Hindlimb muscle (tissue), 1 donor: ENCODE data around the gene LAMA3. TPM values are rescaled to one million over a fixed set of nuclear protein-coding genes. Genes with fewer than 3 reads are reported as not detected.

ENCODE experiments used
- DNase-seq: peaks from one replicate; pipeline ENCODE4 v3.0.0-alpha.2; 2013
- polyA plus RNA-seq: library from polyadenylated mRNA; unstranded; fragments of 120-200 nt; gene quantifications from one replicate; pipeline ENCODE4 v1.2.1, GENCODE V29; 2013; ENCODE audit not compliant: insufficient read length

The LAMA3 gene
- polyA plus RNA-seq, 1 donor = 3.1 TPM

- DNase-seq = no peak
These were observed 191.8 kb downstream of the LAMA3 start for GRCh38 chr18:23880931-23881617.

- DNase-seq = no peak
These were observed 192.5 kb downstream of the LAMA3 start for GRCh38 chr18:23881778-23882177.

DNA sequence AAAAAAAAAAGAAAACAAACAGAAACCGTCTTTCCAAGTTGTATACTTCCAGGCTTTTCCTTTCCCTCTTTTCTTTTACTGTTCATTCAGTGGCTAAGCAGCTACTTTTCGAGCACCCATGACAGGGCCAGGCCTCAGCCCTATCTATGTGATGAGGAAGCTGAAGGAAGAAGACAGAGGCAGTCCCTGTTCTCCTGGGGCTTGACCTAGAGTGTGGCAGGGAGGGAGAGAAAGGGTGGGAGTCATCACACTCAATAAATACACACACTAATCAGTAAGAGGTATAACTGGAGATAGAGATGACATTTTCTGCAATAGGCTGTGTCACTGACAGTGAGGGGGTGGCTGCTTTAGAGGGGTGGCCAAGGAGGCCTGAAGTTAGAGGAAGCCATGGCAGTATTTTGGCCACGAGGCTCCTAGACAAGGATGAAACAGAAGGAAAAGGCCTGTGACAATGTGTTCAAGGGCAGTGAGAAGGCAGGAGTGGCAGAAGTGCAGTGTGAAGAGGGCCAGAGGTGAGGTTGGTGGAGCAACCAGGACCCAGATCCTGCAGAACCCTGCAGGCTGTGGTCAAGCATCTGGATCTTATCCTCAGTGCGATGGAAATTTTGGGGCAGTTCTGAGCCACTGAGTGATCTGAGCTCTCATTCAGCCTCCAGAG is 193.5 kb downstream of the LAMA3 start:
- no peak for DNase-seq

- no peak for DNase-seq
These were observed 194.1 kb downstream of the LAMA3 start for GRCh38 chr18:23883277-23883790.

GRCh38 chr18:23884681-23885375 is 195.6 kb downstream of the LAMA3 start:
- DNase-seq = no peak

GRCh38 chr18:23885750-23886149 is 196.5 kb downstream of the LAMA3 start:
- no peak for DNase-seq

DNA sequence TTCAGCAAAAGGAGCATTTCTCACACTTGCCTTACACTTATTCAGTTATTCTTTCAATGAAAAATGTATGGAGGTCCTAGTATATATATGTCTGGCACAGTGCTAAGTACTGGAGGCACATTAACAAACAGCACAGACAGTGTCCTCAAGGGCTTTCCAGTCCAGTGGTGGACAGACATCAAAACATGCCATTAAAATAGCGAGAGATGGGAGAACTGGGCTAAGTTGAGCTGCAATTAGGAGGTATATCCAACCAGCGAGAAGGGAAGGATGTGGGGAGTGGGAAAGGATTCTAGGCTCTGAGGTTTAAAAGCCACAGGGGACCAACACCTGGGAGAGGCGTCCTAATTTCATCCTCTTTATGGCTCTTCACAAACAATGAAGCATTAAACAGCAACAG is 197.8 kb downstream of the LAMA3 start:
- no peak for DNase-seq

DNA sequence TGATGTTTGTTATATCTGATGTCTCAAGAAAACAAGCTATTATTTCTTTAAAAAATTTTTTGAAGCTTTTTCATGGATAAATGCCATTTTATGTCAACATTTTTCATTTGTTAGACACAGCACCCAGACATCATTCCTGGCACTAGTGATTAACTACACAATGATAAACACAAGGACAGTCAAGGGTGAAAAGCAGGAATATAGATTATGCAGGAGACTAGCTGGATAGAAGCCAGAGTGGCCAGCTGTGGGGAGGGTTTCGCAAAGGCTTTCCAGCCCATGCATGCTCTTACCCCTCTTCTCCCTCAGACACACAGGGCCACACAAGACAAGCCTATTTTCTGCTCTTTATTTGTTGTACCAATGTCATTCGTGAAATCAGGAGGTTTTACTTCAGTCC is 198.2 kb downstream of the LAMA3 start:
- no peak for DNase-seq

DNA sequence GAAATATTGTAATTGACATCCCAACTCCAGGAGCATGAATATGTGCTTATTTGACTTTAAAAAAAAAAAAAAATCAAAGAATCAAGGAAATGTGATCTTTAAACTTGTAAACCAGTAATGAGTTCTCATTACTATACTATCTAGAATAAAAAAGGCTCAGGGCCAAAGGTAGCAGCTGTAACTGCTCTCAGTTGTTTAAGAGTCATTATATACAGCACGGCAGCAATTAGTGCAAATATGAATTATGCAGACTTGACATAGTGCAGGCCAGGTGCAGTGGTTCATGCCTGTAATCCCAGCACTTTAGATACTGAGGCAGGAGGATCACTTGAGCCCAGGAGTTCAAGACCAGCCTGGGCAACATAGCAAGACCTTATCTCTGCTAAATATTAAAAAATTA is 199.6 kb downstream of the LAMA3 start:
- DNase-seq = no peak

- DNase-seq = no peak
These were observed 200.7 kb downstream of the LAMA3 start for GRCh38 chr18:23889907-23890306.

DNA sequence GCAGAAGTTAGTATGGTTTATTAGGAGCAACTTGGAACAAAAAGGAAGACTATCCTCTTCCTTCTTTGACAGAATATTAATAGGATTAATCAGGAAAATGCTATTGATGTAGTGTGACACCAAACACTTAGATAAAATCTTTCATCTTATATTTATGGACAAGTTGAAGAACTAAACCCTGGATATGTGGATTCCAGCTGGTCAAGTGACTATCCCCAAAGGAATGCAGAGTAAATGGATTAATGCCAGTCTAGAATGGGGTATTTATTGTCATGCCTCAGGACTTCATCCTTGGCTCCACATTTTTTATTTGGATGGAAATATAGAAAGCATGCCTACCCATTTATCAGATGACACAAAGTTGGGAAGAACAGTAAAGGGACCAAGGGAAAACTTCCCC is 201.3 kb downstream of the LAMA3 start:
- DNase-seq = no peak

GRCh38 chr18:23893653-23894052 is 204.4 kb downstream of the LAMA3 start:
- no peak for DNase-seq

DNA sequence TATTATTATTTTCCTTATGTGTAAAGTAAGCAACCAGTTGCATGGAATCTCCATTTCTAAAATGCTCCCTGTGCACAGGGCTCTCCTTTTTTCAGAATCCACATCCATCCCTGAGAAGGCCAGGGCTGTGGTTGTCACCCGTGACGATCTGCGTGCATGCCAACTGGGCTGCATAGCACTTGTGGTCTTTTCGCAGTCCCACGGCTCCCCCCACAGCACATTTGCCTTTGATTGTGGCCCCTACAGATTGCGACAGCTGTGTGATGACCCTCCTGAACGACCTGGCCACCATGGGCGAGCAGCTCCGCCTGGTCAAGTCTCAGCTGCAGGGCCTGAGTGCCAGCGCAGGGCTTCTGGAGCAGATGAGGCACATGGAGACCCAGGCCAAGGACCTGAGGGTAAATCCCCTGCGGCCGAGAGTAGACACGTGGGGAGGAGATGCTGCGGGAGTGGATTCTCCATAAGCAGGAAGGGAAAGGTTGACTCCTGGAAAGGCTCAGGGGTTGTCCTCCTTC is 205.5 kb downstream of the LAMA3 start:
- DNase-seq = no peak

- DNase-seq = no peak
These were observed 208.0 kb downstream of the LAMA3 start for GRCh38 chr18:23897291-23897690.

DNA sequence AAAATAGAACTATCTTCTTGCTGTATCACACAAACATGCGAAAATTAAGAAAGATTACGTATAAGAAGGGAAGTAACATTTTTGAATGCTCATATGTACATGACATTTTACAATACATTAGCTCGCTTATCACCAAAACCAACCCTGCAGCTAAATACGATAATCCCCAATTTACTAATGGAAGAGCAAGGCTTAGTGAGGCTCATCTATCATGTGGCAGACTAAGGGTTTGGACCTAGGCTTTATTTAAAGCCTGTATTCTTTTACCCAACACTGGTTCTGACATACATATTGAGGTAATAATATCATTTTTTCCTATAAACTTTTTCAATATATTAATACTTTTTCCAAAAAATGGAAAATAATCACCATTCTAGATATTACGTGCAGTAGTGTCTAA is 208.5 kb downstream of the LAMA3 start:
- no peak for DNase-seq

GRCh38 chr18:23900994-23901393 is 211.7 kb downstream of the LAMA3 start:
- no peak for DNase-seq

DNA sequence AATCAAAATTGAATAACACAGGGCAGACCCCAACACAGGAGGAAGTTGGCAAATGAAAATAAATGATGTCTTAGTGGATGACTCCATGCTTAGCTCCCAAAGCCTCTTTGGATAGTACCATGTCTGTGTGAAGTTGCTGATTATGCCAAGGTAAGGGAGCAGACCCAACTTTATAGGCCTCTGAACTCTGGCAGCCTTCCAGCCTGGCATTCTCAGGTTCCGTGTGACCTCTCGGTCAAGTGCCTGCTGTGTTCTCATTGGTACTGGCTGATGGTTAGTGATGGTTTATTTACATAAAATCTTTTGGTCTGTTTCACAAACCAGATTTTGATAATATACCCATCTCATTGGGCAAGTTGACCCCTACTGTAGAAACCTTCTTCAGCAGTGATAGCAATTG is 213.1 kb downstream of the LAMA3 start:
- DNase-seq = no peak

- DNase-seq = no peak
These were observed 214.7 kb downstream of the LAMA3 start for GRCh38 chr18:23903971-23904370.

GRCh38 chr18:23906658-23907057 is 217.4 kb downstream of the LAMA3 start:
- DNase-seq = no peak

GRCh38 chr18:23908827-23909226 is 219.6 kb downstream of the LAMA3 start:
- DNase-seq = no peak

DNA sequence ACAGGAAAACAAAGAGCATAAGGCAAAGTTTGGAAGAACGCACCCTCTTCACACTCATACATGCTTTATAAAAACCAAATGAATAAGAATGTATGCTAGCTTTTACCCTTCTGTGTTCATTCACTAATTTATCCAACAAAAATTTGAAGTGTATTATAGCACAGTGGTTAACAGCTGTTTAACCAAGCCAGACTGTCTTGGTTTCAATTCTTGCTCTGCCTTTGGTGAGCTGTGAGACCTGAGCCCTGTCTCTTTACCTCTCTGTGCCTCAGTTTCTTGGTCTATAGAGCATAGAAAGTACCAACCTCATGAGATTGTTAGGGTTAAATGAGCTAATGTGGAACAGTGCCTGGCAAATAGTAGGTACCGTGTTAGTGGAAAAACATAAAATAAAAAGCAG is 220.8 kb downstream of the LAMA3 start:
- DNase-seq = no peak

DNA sequence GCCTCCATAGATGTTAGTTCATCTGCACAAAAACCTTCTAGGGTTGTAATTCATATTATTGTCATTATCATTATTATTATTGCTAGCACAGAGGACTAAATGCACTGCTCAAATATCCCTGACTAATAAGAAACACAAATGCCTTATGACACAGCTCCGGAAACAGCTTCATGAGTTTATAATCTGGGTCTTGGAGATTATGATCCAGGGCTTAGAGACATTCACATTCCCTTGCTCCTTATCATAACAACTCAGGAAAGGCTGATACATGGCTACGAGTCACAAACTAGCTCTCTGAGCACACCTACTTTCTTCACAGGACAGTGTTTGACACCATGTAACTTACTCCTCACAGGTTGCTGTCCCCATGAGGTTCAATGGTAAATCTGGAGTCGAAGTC is 223.1 kb downstream of the LAMA3 start:
- no peak for DNase-seq

GRCh38 chr18:23916338-23916737 is 227.1 kb downstream of the LAMA3 start:
- no peak for DNase-seq
